GM13976 (cell line): ENCODE measurements around the gene GPR84.

Experiments used
- DNase-seq: peaks from one replicate; pipeline ENCODE4 v3.0.0; 2012; ENCODE audit warnings: low spot score
- in situ Hi-C: fragments of 300-500 bp; cut with MboI; formaldehyde crosslinking; loops from one replicate; pipeline ENCODE4 v1.12.0; 2022; ENCODE audit warnings: low sequenced_read_pairs, mixed read lengths, inconsistent platforms; ENCODE audit not compliant: unreplicated experiment
- TF ChIP-seq, protein P1 (sequence below): IDR thresholded peaks from 2 replicates; pipeline ENCODE4 v1.5.1; 2012; ENCODE audit warnings: borderline replicate concordance, mild to moderate bottlenecking; ENCODE audit not compliant: insufficient read depth; ENCODE audit errors: extremely low read depth, missing control alignments, control extremely low read depth

GPR84 gene

DNA sequence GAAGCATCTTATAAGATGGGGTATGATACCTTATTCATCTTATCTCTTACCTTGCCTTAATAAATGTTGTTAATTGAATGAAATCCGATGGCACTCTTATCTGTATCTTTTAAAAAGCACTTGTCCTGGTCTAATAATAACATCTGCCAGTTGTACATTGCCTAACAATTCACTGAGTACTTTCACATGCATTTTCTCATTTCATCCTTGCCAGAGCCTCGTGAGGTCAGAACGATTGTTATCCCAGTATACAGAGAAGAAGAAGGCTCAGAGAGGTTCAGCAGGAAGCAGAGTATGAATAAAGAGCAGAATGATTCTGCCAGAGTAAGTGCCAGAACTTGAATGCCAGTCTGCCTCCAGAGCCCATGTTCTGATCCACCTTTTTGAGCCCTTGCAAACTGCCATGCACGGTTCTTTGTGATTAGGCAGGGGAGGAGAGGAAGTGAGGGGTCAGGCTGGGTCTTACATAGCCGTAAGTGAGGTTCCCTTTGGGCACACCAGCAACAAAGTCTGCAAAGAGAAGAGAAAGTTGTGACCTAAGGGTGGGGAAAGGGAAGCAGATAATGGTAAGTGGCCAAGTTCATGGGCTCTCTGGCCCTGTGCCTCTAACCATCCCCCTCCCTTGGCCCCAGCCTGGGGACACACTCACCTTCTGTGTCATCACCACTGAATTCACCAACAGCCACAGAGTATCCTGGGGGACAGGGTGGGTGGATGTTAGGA is 43.1 kb upstream of the GPR84 start:
- no peak for DNase-seq
- in situ Hi-C loops, result no loop called here
- TF ChIP-seq, protein P1, sequence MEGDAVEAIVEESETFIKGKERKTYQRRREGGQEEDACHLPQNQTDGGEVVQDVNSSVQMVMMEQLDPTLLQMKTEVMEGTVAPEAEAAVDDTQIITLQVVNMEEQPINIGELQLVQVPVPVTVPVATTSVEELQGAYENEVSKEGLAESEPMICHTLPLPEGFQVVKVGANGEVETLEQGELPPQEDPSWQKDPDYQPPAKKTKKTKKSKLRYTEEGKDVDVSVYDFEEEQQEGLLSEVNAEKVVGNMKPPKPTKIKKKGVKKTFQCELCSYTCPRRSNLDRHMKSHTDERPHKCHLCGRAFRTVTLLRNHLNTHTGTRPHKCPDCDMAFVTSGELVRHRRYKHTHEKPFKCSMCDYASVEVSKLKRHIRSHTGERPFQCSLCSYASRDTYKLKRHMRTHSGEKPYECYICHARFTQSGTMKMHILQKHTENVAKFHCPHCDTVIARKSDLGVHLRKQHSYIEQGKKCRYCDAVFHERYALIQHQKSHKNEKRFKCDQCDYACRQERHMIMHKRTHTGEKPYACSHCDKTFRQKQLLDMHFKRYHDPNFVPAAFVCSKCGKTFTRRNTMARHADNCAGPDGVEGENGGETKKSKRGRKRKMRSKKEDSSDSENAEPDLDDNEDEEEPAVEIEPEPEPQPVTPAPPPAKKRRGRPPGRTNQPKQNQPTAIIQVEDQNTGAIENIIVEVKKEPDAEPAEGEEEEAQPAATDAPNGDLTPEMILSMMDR, result no peak

DNA sequence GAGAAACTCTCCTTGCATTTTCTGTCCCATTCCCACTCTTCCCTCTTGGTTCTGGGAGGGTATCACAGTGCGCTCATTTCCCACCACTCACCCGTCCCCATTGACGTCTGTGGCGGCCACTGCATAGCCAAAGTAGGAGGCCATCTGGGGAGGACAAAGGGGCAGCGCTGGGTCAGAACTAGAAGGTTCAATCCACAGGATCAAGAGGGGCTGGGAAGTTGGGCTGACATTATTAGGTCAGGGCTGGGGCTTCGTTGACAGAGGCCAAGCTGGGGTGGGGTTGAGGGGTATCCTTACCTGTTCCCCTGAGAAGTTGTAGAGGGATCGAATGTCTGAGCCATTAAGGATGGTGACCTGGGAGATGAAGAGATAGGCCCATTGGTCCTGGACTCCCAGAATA is 41.3 kb upstream of the GPR84 start:
- in situ Hi-C loops, result no loop called here
- TF ChIP-seq, protein P1, result no peak
- DNase-seq, result no peak

DNA sequence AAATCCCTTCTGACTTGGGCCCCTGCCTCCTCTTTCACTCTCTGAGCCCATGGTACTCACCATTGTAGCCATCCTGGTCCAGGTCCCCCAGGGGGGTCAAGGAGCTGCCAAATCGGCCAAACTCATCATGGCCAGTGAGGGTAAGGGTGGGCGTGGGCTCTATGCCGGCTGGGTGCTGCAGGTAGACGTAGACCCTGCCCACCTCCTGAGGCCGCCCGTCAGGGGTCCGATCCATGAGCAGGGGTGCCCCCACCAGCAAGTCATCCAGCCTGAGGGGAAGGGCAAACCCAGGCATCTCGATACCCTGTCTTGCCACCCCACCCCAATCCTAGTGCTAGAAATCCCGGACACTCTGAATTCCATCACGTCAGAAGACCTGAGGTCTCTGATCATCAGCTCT is 40.8 kb upstream of the GPR84 start:
- in situ Hi-C loops, result no loop called here
- TF ChIP-seq, protein P1, result no peak
- no peak for DNase-seq

DNA sequence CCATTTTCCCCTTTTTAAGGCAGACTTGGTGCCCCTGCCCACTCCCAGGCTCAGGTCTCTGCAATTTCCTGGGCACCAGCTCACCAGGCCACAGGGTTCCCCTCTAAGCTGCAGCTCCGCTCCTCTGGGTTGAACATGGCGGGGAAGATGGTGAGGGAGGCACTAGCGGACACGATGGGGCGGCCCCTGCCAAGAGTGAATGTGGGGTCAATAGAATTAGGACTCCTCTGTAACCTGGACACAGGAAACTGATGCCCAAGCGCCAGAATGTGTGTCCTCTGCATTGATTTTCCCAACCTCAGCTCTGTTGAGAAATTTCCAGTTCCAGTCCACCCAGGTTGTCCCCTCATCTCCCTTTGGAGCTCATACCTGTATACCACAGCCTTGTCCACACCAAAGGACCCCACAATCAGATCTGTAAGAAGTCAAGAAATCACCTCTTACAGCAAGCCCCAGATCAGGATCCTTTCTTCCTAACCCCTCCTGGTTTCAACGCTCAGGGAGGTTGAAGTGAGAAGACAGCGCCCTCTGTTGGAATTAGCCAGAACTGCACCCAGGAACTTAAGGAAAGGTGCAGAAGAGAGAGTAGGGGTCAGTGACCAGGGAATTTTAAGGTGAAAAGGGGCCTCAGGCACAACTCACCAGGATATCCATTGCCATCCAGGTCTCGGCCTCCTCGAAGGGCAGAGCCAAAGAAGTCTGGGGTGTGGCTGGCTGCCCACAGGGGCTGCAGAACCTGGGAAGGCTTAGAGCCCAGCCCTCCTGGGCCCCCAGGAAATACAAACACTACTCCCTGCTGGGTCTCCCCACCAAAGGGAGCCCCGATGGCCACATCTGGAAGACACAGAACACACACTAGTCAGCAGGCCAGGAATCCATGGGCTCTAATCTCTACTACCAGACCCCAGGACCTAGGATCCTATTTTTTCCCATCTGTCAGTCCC is 40.0 kb upstream of the GPR84 start:
- in situ Hi-C loops, result no loop called here
- DNase-seq, result peak; percentile 75

DNA sequence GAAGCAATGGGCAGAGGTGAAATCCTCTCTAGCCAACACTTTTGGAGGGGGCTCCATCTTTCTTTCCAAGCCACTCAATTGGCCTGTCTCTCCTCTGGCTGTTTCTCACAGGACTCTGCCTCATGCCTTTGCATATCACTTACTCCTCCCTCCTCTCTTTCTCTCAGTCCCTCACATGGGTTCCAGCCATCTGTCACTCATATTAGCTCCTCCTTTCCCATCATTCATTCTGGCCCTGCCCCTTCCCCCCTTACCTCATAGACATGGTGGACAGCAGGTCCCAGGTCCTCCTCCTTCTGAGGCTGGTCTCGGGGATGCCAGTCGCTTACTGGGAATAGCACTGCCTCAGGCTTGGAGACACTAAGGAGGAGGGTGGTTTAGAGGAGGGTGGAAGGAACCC is 36.8 kb upstream of the GPR84 start:
- TF ChIP-seq, protein P1, result no peak
- no peak for DNase-seq
- in situ Hi-C loops, result no loop called here

More for the DNA sequence above, 40.0 kb upstream of the GPR84 start:
- TF ChIP-seq, protein P1, result peak; percentile 80

DNA sequence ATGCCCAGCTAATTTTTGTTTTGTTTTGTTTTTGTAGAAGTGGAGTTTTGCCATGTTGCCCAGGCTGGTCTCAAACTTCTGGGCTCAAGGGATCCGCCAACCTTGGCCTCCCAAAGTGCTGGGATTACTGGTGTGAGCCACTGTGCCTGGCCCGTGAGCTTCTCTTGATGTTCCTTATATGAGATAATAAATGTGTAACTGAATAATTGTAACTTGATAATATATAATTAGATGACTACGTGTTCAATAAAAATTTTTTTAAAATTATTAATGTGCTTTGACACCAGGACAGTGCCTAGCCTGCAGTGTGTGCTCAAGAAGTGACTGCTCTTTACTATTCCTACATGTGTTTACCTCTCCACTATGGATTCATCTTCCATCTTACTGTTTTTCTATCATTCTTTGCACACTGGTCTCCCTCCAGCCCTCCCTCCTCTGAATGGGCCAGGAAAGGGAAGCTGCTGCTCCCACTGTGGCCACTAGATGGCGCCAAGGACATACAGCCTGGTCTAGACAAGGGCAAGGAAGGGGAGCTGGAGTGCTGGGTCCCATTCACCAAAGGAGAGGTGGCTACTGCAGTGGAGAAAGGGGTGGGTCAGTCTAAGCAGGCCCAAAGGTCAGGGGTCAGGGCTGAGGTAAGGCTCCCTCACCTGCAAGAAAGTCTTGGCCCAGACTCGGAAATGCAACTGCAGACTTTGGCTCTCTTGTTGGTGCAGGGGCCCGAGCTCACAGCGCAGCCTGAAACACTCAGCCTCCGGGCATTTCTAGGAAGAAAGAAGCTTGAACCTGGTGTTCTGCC is 34.9 kb upstream of the GPR84 start:
- peak; percentile 86 for DNase-seq
- TF ChIP-seq, protein P1, result peak; percentile 100
- in situ Hi-C loops, result loop anchor here (5.0 kb wide), 1 partner anchor 43 kb away; no protein-coding TSS in a partner anchor
